ENCODE results near the gene MARCHF5. TPM values are rescaled to one million over a fixed set of nuclear protein-coding genes. Genes with fewer than 3 reads are reported as not detected.

Gene MARCHF5
- total and polyA plus RNA-seq, 2 donors (not counting 1 experiment from before 2014, with no cell fraction given), result 17.3 to 49.1 TPM

GRCh38 chr10:92242910-92243671 lies 47.9 kb upstream of the MARCHF5 start:
- Histone ChIP-seq H3K27ac (ENCODE audit: insufficient read depth, low read length) (no peak overlapping the region), H3K9me3 (ENCODE audit: control insufficient read depth, insufficient read depth, low read depth, low read length) (no peaks in the 10 kb centered on the region), H3K79me2 (ENCODE audit: control insufficient read depth, insufficient read depth, low read length) (no peaks in the 10 kb centered on the region), H3K4me1 (ENCODE audit: control insufficient read depth, extremely low read depth, insufficient read depth, low read length) (peaks cover 4% of the 10 kb centered on the region), H3K4me2 (ENCODE audit: extremely low read depth, insufficient read depth, low read length) (peak overlapping the region; percentile 28), H2AFZ (ENCODE audit: low read length) (no peak overlapping the region), H4K20me1 (ENCODE audit: control insufficient read depth, extremely low read depth, insufficient read depth, low read length) (no peaks in the 10 kb centered on the region), H3K4me3 (replicated peaks in 1 of 4; ENCODE audit: control extremely low read depth in 1 of 4, insufficient read depth in 1 of 4, low read depth in 3 of 4, low read length in 4 of 4) (peak overlapping the region in 3 of 4 experiments; percentile 15 to 61 (median 34)), H3K27me3 (ENCODE audit: control insufficient read depth, insufficient read depth, low read length) (no peaks in the 10 kb centered on the region), H3K36me3 (ENCODE audit: control insufficient read depth, insufficient read depth, low read length) (no peaks in the 10 kb centered on the region), H3K9ac (ENCODE audit: insufficient read depth, low read length) (no peak overlapping the region)
- TF ChIP-seq CTCF (conservative IDR thresholded peaks at IDR 0.05 in 1 of 2, IDR thresholded peaks at IDR 0.05 in 1 of 2; ENCODE audit: low read depth in 1 of 2, low read length in 2 of 2) (peak in 1 of 2 donors; percentile 1), EZH2 (IDR thresholded peaks at IDR 0.05; ENCODE audit: low read length, missing control alignments) (no peak)
- peak; percentile 69 to 71 for DNase-seq (ENCODE audit: low read depth in 2 of 2)

GRCh38 chr10:92244796-92245195 lies 46.2 kb upstream of the MARCHF5 start:
- Histone ChIP-seq H3K4me3 (replicated peaks in 1 of 4; ENCODE audit: control extremely low read depth in 1 of 4, insufficient read depth in 1 of 4, low read depth in 3 of 4, low read length in 4 of 4) (no peak overlapping the region), H3K9me3 (ENCODE audit: control insufficient read depth, insufficient read depth, low read depth, low read length) (no peaks in the 10 kb centered on the region), H3K27me3 (ENCODE audit: control insufficient read depth, insufficient read depth, low read length) (no peaks in the 10 kb centered on the region), H4K20me1 (ENCODE audit: control insufficient read depth, extremely low read depth, insufficient read depth, low read length) (no peaks in the 10 kb centered on the region), H3K4me2 (ENCODE audit: extremely low read depth, insufficient read depth, low read length) (no peak overlapping the region), H3K27ac (ENCODE audit: insufficient read depth, low read length) (no peak overlapping the region), H3K9ac (ENCODE audit: insufficient read depth, low read length) (no peak overlapping the region), H3K4me1 (ENCODE audit: control insufficient read depth, extremely low read depth, insufficient read depth, low read length) (peaks cover 4% of the 10 kb centered on the region), H2AFZ (ENCODE audit: low read length) (no peak overlapping the region), H3K36me3 (ENCODE audit: control insufficient read depth, insufficient read depth, low read length) (no peaks in the 10 kb centered on the region), H3K79me2 (ENCODE audit: control insufficient read depth, insufficient read depth, low read length) (no peaks in the 10 kb centered on the region)
- no peak for DNase-seq (ENCODE audit: low read depth in 2 of 2)
- TF ChIP-seq CTCF (conservative IDR thresholded peaks at IDR 0.05 in 1 of 2, IDR thresholded peaks at IDR 0.05 in 1 of 2; ENCODE audit: low read depth in 1 of 2, low read length in 2 of 2) (no peak), EZH2 (IDR thresholded peaks at IDR 0.05; ENCODE audit: low read length, missing control alignments) (no peak)

GRCh38 chr10:92248566-92248965 lies 42.4 kb upstream of the MARCHF5 start:
- TF ChIP-seq EZH2 (IDR thresholded peaks at IDR 0.05; ENCODE audit: low read length, missing control alignments) (no peak), CTCF (conservative IDR thresholded peaks at IDR 0.05 in 1 of 2, IDR thresholded peaks at IDR 0.05 in 1 of 2; ENCODE audit: low read depth in 1 of 2, low read length in 2 of 2) (no peak)
- Histone ChIP-seq H3K4me1 (ENCODE audit: control insufficient read depth, extremely low read depth, insufficient read depth, low read length) (no peaks in the 10 kb centered on the region), H2AFZ (ENCODE audit: low read length) (no peak overlapping the region), H3K79me2 (ENCODE audit: control insufficient read depth, insufficient read depth, low read length) (no peaks in the 10 kb centered on the region), H3K9ac (ENCODE audit: insufficient read depth, low read length) (no peak overlapping the region), H3K36me3 (ENCODE audit: control insufficient read depth, insufficient read depth, low read length) (no peaks in the 10 kb centered on the region), H3K9me3 (ENCODE audit: control insufficient read depth, insufficient read depth, low read depth, low read length) (no peaks in the 10 kb centered on the region), H3K4me2 (ENCODE audit: extremely low read depth, insufficient read depth, low read length) (no peak overlapping the region), H3K4me3 (replicated peaks in 1 of 4; ENCODE audit: control extremely low read depth in 1 of 4, insufficient read depth in 1 of 4, low read depth in 3 of 4, low read length in 4 of 4) (no peak overlapping the region), H3K27ac (ENCODE audit: insufficient read depth, low read length) (no peak overlapping the region), H3K27me3 (ENCODE audit: control insufficient read depth, insufficient read depth, low read length) (no peaks in the 10 kb centered on the region), H4K20me1 (ENCODE audit: control insufficient read depth, extremely low read depth, insufficient read depth, low read length) (no peaks in the 10 kb centered on the region)
- no peak for DNase-seq (ENCODE audit: low read depth in 2 of 2)
